Activated naive CD8-positive, alpha-beta T cell treated with anti-CD3 and anti-CD28 coated beads, Interleukin-2, amount 50 U/mL, for 16 hours (primary cell): ENCODE measurements around the gene MAOA.
"Not testable (repeated sequence)": the region's sequence is repeated elsewhere in the genome, so short reads cannot be mapped to it uniquely, and the experiment has no call there.

Experiments
- DNase-seq: peaks from one replicate; pipeline ENCODE4 v3.0.0-alpha.2; 2020; ENCODE audit warnings: low read depth, low spot score

Gene MAOA

DNA sequence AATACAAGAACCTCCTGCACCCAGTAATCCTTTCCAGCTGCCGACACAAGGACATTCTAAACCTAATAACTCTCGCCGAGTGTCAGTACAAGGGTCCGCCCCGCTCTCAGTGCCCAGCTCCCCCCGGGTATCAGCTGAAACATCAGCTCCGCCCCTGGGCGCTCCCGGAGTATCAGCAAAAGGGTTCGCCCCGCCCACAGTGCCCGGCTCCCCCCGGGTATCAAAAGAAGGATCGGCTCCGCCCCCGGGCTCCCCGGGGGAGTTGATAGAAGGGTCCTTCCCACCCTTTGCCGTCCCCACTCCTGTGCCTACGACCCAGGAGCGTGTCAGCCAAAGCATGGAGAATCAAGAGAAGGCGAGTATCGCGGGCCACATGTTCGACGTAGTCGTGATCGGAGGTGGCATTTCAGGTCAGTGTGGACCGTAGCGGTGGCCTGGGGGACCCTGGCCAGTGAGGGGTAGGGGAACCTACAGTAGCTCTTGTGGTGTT, at the start of gene MAOA:
Gene MAOA, plus strand, starts transcription at position 295 of the 490 bp plus-strand sequence. Its CDS starts 43 bp downstream, at position 338.
- DNase-seq = no peak

DNA sequence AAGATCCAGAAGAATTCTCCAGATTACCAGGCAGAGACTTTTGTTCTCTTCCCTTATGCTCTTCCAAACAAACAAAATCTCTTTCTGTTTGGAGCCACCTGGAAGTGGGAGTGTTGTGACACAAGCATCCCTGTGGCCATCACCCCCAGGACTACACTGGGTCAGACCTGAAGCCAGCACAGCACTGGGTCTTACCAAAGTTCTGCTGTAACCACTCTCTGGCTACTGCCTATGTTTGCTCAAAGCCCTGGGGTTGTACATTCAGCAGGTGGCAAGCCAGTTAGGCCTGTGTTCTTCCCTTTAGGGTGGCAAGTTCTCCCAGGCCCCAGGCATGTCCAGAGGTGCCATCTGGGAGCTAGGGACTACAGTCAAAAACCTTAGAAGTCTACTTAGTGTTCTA, 43.7 kb upstream of the MAOA start:
- no peak for DNase-seq

DNA sequence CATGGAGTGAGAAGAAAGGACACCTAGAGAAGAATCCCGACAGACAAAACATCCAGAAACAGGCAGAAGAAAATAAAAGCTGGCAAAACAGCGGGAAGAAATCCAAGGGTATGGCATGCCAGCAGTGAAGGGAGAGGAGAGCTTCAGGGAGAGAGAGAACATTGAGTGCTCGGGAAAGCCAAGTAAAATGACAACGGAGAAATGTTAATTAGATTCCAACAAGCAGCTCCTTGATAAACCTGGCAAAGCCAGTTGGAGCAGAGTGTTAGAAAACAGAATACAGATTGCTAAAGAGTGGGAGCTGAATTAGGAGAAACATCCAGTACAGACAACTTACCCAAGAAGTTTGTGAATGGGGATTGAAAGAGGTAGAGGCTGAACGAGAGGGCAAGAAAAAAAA, 40.4 kb upstream of the MAOA start:
- DNase-seq = no peak

DNA sequence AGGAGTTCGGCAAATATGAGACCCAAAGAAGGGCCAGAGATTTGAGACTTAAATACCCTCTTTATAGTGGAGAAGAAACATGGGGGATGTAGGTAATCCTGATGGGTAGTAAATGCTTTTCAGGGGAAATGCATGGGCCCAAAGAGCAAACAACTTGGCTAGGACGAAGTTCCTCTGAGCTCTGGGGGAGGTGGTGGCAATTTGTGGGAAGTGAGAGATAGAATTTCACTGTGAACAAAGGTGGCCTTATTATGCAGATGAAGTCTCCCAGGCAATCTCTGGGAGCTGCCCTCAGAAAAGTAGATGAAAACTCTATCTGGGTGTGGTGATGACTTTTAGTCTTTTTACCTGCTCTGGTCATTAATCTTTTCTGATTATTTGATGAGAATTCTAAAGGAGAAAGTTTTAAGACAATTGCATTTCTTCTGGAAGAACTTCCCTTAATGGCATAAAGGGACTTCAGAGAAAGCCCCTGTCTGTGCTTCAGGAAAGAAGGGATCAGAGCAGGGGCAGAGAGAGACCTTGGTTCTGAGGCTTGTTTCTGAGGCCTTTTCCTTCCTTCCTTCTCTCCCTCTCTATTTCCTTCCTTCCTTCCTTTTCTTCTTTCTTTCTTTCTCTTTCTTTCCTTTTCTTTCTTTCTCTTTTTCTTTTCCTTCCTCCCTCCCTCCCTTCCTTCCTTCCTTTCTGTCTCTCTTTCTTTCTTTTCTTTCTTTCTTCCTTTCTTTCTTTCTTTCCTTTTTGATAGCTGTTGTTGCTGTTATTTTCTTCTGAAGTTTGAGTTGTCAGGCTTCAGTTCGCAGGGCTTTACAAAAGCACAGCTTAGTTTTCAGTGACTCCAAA, 37.5 kb upstream of the MAOA start:
- no peak for DNase-seq

DNA sequence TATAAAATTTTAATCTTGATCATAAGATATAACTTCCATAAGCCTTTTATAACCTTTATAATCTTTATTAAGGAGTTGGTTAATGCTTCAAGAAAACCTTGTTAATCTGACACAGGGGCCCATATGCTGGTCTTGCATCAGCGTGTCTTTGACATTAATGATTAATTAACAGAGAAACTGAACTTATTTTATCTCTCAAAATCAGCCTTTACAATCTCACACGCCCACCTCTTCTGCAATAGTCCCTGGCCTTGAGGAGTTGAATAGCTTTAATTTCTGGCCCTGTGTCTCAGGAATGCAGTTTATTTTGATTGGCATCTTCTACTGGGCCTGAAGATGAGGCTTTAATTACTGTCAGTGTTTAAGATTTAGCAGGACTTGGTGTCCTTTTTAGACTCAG, 36.2 kb upstream of the MAOA start:
- DNase-seq = not testable (repeated sequence)

DNA sequence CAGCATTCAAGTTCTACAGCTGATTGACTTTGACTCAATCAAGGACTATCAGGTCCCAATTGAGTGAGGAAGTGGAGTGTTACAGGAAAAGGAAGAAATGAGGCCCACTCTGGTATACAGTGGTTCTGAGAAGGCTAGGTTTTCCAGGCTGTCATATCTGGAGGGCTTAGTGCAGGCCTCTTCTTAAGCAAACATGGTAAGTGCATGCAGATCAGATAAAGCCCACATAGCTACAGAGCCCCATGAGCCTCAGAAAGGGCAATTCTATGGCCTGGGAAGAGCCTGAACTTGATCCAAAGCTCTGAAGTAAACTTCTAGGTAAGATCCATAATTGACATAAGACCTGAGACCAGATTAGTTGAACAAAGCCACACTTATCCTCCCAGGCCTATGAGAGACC, 29.0 kb upstream of the MAOA start:
- no peak for DNase-seq

DNA sequence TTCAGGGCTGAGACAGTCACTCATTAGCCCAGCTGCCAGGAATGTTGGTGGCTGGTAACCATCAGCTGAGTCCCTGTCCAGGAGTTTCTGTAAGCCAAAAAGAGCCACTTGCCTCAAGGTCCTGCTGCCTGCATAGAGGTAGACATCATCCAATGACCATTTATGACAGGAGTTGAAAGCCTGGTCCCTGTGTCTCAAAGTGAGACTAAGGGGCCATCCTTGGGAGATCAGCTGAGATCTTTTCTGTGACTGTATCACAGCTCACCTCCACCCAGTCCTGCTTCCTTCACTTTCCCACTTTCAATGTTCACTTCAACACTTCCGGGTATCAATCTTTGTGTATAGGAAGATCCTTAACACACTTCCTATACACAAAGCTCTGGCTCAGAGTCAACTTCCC, 28.4 kb upstream of the MAOA start:
- no peak for DNase-seq

DNA sequence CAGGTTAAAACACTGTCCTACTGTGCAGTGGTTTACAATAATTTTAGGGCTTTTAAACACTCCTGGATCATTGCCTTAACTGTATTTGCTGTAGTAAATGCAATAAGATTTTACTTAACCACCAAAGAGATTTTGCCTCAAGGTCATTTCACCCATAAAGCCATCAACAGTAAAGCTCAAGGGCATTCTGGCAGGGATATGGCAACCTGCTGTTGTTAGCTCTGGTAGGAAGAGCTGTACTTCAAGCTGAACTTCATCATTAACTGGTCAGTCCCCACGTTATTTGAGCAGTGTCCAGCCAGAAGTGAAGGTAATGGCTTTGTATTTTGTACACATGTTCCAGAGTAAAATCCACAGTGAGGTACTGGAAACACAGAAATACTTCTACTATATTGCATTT, 26.9 kb upstream of the MAOA start:
- DNase-seq = no peak

DNA sequence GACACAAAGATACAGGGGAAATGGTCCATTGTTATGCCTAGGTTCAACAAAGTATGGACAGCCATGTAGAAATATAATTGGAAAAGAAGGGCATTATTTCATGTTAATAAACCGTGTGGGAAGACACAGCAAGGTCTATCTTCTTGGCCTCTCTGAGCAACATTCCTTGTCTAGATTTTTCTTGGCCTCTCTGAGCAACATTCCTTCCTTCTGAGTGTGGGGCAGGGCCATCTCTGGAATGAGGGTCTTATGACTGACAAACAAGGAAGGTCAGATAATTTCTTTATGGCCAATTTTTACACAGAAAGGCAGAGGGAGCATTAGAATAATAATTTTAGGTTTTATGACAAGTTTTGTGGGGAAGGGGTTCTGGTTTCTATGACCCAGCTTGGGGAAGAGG, 24.3 kb upstream of the MAOA start:
- no peak for DNase-seq

DNA sequence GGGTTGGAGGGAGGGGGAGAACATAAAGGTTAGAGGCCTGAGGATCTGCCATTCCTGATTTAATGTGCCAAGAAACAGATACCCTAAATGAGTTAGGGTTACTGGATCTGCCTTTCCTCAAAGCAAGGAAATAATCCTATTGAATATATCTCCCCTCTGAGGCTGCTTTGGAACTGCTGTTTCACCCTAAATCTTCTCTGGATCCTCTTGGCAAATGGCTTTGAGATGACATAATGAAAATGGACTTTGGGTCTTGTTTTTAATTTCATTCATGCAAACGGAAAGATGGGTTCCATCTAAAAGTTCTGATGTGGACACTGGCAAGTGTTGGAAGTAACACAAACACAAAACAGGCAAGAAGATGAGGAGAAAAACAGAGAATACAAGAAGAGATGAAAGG, 23.0 kb upstream of the MAOA start:
- no peak for DNase-seq

DNA sequence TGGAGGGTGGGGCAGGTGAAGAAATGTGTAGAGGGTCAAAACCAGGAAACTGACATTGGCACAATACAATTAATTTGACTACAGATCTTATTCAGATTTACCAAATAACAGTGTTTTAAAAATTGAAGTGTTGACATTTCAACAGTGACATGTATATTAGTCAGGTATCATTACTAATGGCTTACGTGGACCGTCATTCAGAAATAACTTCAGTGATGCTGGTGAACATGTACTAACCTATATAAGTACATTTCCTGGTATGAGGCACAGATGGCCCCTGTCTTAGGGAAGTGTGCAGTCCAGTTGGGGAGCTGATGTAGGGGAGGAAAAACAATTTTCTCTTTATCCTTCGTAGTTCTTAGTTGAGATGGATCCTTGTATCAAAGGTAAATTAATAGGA, 22.3 kb upstream of the MAOA start:
- no peak for DNase-seq

DNA sequence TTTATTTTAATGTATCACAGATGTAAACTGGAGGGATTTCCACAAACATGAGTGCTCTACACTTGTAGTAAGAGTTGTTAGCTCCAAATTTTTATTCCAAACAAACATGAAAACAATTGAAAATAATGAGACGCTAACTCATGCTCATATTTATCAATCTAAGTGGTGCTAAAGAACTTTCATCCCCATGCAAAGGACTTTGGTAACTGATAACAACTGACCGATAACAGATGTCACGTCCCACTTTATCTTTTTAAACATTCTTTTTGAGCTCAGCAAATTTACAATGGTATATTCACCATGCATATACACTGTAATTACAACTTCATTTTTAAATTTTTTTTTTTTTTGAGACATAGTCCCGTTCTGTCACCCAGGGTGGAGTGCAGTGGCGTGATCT, 15.6 kb upstream of the MAOA start:
- DNase-seq = no peak

DNA sequence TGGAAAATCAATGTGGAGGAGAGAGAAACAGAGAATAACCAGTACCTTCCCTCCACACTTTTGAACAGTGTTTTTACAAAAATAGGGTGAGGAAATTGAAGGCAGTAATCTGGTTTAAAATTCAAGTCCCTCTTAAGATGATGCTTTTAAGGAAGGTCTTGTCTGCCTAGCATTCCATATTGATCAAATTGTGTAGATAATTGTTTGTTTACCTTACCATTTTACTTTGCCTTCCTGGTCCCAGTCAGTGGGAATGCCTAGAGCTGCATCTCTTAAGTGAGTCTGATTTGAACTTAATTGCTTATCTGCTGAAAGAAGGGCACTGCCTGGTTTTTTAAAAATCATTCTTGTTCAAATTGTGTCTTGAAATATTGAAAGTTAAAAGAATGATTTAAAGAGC, 14.4 kb upstream of the MAOA start:
- DNase-seq = no peak

DNA sequence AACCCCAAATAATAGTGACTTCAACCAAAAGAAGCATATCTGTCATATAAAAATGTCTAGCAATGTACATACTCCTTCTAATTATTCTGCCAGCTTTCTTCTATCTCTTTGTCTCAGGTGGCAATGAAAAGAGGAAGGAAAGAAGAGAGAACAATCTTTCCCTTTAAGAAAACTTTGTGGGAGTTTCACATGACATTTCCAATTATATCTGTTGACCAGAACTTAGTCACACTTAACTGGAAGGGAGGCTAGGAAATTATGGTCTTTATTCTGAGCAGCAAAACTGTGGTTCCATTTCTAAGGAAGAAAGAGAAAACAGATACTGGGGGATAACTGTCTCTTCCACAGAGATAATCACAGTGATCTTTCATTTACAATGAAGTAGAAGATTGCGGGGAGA, 12.9 kb upstream of the MAOA start:
- DNase-seq = no peak

DNA sequence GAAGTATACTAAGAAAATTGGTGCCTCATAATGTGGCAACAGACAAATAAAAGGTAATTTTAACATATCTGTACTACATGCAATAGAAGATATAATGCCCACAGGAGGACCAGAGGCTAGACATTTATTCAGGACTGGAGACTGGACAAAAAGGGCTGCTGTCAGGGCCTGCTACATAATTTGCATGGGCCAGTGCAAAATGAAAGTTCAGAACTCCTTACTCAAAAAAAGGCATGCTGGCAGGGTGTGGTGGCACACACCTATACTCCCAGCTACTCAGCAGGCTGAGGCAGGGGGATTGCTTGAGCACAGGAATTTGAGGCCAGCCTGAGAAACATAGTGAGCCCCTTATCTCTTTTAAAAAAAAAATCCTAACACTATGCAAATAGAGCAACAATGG, 12.4 kb upstream of the MAOA start:
- DNase-seq = no peak

DNA sequence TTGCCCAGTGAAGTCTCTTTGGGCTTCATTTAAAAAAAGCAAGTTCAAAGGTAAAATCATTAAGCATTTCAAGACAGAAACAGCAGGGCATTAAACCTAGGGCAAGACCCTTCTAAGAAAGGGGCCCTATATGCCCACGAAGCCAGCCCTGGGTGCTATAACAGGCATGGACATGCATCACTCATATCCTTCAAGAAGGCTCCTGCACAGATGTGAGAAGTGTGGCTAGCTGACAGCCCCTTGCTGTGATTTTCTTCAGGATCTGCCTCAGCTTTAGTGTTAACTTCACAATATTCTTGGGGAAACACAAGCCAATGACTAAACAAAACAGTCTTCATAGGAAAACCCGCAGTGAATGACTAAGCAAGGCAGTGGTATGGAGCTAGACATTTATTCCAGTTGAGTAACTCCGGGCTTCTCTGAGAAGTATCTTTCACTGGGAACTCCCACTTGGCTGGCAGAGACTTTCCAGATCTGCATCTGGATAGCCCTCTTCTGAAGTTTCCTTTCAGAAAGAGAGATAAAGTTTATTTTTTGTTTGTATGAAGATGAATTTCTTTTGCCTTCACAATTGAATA, 11.9 kb upstream of the MAOA start:
- no peak for DNase-seq

DNA sequence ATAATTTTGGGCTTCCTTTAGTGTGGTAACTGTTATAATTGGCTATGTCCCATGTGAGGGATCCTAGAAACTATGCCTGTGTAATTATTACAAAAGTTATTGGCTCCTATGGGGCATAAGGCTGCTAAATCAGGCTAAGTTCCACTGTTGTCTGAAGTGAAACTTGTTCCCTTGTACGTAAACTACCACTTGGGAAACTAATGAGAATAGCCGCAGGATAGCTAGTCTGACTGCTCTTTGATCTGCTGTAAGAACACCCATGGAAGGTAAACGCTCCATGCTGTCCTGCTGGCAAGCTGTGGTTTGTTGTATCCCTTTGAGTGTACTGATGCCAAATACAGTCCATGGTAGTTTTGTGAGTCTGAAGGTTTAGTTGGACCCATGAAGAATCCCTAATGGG, 9.3 kb upstream of the MAOA start:
- DNase-seq = no peak

DNA sequence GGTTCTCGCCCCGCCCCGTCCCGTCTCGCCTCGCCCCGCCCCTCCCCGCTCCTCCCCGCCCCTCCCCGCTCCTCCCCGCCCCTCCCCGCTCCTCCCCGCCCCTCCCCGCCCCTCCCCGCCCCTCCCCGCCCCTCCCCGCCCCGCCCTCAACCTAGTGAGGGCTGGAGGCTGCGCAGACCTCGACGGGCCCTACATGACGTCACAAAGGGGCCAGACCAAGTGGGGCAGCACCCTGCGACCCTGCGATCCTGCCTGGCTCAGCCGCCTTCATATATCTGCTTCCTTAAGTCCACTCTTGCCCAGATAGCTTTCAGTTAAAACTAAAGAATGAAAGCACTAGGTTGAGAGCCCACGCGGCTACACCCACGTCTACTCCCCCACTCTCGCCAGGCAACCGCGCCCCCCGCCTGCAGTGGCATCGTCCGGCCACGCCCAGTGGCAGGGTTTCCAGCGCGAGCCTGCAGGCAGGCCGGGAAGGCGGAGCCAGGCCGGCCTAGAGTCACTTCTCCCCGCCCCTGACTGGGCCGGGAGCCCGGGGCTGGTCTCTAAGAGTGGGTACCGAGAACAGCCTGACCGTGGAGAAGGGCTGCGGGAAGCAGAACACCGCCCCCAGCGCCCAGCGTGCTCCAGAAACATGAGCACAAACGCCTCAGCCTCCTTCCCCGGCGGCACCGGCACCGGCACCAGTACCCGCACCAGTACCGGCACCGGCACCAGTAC, 1.5 kb upstream of the MAOA start:
- DNase-seq = peak; percentile 65

DNA sequence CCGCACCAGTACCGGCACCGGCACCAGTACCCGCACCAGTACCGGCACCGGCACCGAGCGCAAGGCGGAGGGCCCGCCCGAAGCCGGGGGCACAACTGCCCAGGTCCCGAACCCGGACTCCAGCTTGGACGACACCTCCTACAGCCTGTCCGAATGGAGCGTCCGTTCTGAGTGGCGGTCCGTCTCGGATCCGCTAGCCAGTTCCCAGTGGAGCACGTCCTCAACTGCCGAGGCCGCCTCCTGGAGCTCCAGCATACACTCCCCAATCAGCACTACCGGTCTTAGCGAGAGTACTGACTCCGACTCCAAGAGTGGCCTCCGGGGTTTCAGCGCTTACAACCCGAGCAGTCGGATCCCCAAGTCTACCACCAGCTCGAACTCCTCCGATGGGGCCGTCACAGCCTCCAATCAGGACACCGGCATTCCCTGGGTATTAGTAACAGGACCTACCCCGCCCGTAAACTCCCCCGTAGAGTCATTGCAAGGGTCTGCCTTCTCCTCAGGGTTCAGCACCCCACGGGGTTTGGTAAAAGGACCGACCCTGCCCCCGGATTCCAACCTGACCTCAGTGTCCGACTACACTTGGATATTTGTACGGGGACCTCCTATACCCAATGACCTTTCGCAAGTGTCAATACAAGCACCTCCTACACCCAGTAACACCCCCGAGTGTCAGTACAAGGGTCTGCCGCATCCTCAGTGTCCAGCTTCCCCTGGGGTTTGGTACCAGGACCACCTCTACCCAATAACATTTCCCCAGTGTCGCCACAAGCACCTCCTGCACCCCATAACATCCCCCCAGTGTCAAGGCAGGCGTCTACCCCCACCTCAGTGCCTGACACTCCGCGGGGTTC, 721 bp upstream of the MAOA start:
- DNase-seq = no peak

DNA sequence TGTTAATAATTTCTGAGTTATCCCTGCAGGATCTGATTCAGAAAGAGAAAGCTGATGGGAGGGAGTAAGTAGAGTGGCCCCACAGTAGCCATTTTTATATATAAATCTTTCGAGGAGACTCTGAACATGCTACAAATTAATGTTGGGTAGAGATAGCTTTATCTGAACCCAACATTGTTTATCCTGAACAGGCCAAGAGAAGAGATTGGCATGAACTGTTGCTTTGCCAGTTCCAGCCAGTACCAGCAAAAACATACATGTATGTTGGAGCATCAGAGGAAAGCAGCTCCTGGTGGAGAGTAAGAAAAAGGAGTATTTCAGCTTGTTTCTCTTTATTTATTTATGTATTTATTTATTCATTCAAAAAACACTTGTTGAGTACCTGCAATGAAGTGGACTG, 1.6 kb downstream of the MAOA start:
- DNase-seq = no peak

DNA sequence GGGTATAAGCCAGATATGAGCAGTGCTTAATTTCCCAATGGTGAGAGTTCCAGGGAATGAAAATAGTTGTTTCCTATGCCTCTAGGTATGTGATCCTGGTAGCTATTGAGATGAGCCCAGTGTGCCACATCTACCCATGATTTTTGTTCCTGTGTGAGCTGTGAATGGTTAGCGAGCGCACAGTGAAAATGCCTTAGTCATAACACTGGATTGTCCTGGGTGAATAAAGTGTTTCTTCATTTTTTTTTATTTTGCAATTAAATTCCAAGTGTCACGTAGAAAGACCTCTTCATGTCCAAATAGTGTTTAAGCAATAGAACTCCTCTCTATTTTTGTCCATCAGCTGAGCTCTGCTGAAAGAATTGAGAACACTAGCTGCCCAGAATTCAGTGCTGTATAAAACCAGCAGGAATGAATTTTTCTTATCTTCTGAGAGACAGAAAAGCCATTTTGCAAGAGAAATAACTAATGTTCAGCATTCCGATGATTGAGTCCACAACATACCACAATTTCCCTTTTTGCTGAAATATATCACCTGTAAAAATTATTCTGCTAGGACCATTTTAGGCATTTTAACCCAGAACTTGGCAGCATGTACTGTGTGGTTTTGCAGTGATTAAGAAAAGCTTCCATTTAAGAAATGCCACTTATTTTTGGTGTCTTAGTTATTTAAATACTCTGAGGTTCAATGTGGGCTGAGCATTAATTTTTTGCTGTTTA, 5.6 kb downstream of the MAOA start:
- no peak for DNase-seq
